AG09309 (cell line): ENCODE measurements around the gene NUP210.

Source experiments
- DNase-seq: peaks from one replicate; pipeline ENCODE4 v3.0.0-alpha.2; 2010; ENCODE audit warnings: low read depth
- H3K4me3 ChIP-seq: 2 replicates; pipeline ENCODE4 v1.5.1; 2011; ENCODE audit warnings: mild to moderate bottlenecking, low read depth, low read length, moderate library complexity; ENCODE audit not compliant: control insufficient read depth
- CTCF ChIP-seq: IDR thresholded peaks from 2 replicates; pipeline ENCODE4 v1.5.1; 2011; ENCODE audit warnings: mild to moderate bottlenecking, low read depth, low read length, inconsistent platforms; ENCODE audit not compliant: insufficient read depth, control insufficient read depth; ENCODE audit errors: missing control alignments

The NUP210 gene

GRCh38 chr3:13372656-13373055 lies 47.5 kb downstream of the NUP210 start:
- DNase-seq = no peak
- no peak overlapping the region for H3K4me3 ChIP-seq
- no peak for TF ChIP-seq CTCF

GRCh38 chr3:13372126-13372525 lies 48.0 kb downstream of the NUP210 start:
- no peak for TF ChIP-seq CTCF
- DNase-seq = no peak
- no peak overlapping the region for H3K4me3 ChIP-seq

- no peak overlapping the region for H3K4me3 ChIP-seq
- no peak for TF ChIP-seq CTCF
- no peak for DNase-seq
Measured at GRCh38 chr3:13371100-13372075, 48.7 kb downstream of the NUP210 start.

GRCh38 chr3:13370609-13371008 lies 49.5 kb downstream of the NUP210 start:
- no peak for DNase-seq
- no peak for TF ChIP-seq CTCF

GRCh38 chr3:13370055-13370454 lies 50.1 kb downstream of the NUP210 start:
- no peak overlapping the region for H3K4me3 ChIP-seq
- no peak for DNase-seq
- TF ChIP-seq CTCF = no peak

More at GRCh38 chr3:13370609-13371008, 49.5 kb downstream of the NUP210 start:
- no peak overlapping the region for H3K4me3 ChIP-seq

GRCh38 chr3:13368834-13369233 lies 51.3 kb downstream of the NUP210 start:
- DNase-seq = no peak
- no peak overlapping the region for H3K4me3 ChIP-seq
- TF ChIP-seq CTCF = no peak

GRCh38 chr3:13367728-13368127 lies 52.4 kb downstream of the NUP210 start:
- no peak for DNase-seq
- no peak for TF ChIP-seq CTCF
- H3K4me3 ChIP-seq = no peak overlapping the region
